Fibroblast of villous mesenchyme (primary cell): ENCODE measurements around the gene MROH7. TPM values are rescaled to one million over a fixed set of nuclear protein-coding genes. Genes with fewer than 3 reads are reported as not detected.

ENCODE experiments used
- DNase-seq: peaks from one replicate; pipeline ENCODE4 v3.0.0-alpha.2; 2010; ENCODE audit warnings: low read depth
- H3K4me3 ChIP-seq: 2 replicates; pipeline ENCODE4 v1.5.1; 2011; ENCODE audit warnings: low read depth, mild to moderate bottlenecking, low read length
- CTCF ChIP-seq: IDR thresholded peaks from 2 replicates; pipeline ENCODE4 v1.5.1; 2012; ENCODE audit warnings: low read depth, mild to moderate bottlenecking, low read length; ENCODE audit not compliant: insufficient read depth
- total RNA-seq: library from RNA; depleted of rRNA; stranded (reverse); fragments of >200 nt; gene quantifications from 2 replicates; pipeline ENCODE4 v1.2.3, GENCODE V29; 2012

MROH7 gene
- total RNA-seq, 1 donor, result under 0.01 TPM

DNA sequence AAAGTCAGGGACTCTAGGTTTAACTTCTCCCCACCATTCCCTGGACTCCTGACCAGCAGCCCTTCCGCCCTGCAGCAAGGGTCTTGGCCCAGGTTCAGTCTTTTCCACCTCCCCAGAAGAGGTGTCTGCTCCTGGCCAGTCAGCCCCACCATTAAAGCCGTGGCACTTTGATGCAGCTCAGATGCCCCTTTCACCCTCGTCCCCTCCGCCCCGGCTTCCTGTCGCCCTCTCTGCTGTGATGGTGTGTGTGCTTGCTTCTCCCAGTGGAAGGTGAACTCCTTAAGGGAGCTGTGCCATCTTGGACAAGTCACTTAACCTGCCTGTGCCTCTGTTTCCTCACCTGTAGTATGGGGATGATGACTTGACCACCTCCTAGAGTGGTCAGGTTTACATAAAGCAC, 56.3 kb downstream of the MROH7 start:
- TF ChIP-seq CTCF, result no peak
- H3K4me3 ChIP-seq, result no peak overlapping the region
- DNase-seq, result no peak

GRCh38 chr1:54698346-54698745, 56.8 kb downstream of the MROH7 start:
- no peak for DNase-seq
- H3K4me3 ChIP-seq, result no peak overlapping the region
- TF ChIP-seq CTCF, result no peak

DNA sequence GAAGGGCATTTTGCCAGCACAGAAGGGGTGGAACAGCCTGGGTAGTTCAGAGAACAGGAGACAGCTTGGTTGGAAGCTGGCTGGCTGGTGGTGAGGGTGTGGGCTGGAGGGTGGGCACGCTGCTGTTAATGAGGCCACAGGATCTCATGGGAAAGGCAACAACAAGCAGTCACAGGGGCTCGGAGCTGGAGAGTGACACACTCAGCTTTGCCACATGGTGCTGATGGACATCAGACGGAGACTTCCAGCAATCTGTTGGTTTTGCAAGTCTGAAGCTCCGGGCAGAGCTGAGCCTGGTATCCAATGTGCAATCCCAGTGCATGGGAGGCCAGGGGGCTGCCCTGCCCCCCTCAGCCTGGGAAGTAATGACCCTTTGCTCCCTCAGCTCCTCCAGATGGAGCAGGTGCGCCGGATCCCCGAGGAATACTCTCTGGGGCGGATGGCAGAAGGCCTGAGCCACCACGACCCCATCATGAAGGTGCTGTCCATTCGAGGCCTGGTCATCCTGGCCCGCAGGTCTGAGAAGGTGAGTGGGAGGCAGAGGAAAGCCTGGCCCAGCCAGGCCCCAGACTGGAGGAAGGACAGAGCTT, 58.4 kb downstream of the MROH7 start:
- no peak overlapping the region for H3K4me3 ChIP-seq
- TF ChIP-seq CTCF, result no peak
- DNase-seq, result no peak

DNA sequence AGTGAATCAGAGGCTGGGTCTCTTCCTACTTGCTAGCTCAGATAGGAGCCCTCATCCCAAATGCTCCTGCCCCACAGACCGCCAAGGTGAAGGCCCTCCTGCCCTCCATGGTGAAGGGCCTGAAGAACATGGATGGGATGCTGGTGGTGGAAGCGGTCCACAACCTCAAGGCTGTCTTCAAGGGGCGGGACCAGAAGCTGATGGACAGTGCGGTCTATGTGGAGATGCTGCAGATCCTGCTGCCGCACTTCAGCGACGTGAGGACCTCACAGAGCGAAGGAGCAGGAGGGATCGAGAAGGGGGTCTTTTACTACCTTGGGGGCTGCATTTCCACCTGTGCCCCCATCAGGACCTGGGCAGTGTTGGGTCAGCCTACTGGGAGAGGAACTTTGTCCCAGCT, 59.5 kb downstream of the MROH7 start:
- no peak overlapping the region for H3K4me3 ChIP-seq
- no peak for TF ChIP-seq CTCF
- no peak for DNase-seq

- DNase-seq, result no peak
- no peak for TF ChIP-seq CTCF
- H3K4me3 ChIP-seq, result no peak overlapping the region
Measured at GRCh38 chr1:54701996-54702395, 60.4 kb downstream of the MROH7 start.

GRCh38 chr1:54703471-54703870, 61.9 kb downstream of the MROH7 start:
- TF ChIP-seq CTCF, result no peak
- H3K4me3 ChIP-seq, result no peak overlapping the region
- no peak for DNase-seq

DNA sequence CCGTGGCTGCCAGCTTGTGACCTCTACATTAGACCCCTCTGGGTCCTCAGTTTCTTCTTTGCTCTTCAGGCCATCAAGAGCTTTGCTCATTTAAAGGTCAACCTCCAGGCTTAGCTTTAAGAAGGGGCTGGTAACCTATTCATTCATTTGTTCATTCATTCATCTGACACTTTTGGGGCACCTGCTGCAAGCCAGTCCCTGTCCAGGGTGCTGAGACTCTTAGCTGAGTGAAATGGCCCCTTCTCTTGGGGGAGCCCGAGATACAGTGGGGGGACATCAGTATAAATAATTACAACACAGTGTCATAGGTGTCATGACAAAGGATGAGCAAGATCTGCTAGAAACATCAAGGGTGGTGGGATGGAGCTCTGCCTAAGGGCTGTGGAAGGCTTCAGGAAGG, 63.6 kb downstream of the MROH7 start:
- no peak for DNase-seq
- TF ChIP-seq CTCF, result no peak
- no peak overlapping the region for H3K4me3 ChIP-seq
